Measurements from ENCODE around the gene IFNA21.
"Not testable (repeated sequence)": the region's sequence is repeated elsewhere in the genome, so short reads cannot be mapped to it uniquely, and the experiment has no call there.

Gene IFNA21

GRCh38 chr9:21165516-21165915 is 944 bp downstream of the IFNA21 start:
- H3K9me3 Mint-ChIP-seq = no peaks in the 10 kb centered on the region
- no peak overlapping the region for H3K4me3 Mint-ChIP-seq
- ATAC-seq = no peak
- H3K4me1 Mint-ChIP-seq = peaks cover 1% of the 10 kb centered on the region
- H3K27ac Mint-ChIP-seq = no peak overlapping the region
- H3K36me3 Mint-ChIP-seq = no peaks in the 10 kb centered on the region
- H3K27me3 Mint-ChIP-seq = peaks cover 9% of the 10 kb centered on the region

DNA sequence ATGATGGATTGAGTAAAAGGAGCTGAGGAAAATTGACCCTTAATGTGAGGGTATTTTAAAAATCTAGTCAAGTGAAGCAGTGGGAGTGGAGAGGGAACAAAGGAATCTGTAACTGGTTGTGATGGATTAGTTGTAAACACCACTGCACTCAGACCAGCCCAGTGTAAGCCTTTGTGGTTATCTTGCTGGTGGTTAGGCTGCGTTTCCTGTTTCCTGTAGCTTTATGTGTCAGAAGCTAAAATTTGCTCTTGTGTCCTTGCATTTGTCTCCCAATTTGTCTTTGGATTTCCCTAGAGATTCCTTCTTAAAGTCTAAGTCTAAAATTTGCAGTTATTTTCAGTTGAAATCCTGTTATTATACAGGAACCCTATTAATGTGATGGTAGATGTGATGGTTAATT is 6.3 kb downstream of the IFNA21 start:
- Mint-ChIP-seq H3K4me3 (no peak overlapping the region), H3K36me3 (no peaks in the 10 kb centered on the region), H3K27ac (no peak overlapping the region), H3K27me3 (no peaks in the 10 kb centered on the region), H3K9me3 (peaks cover 3% of the 10 kb centered on the region), H3K4me1 (peaks cover 9% of the 10 kb centered on the region)
- no peak for ATAC-seq

- H3K4me1 Mint-ChIP-seq = peaks cover 8% of the 10 kb centered on the region
Measured at GRCh38 chr9:21155501-21155900, 11.0 kb downstream of the IFNA21 start.

GRCh38 chr9:21154018-21154608 is 12.3 kb downstream of the IFNA21 start:
- Mint-ChIP-seq H3K9me3 (peaks cover 4% of the 10 kb centered on the region), H3K27ac (no peak overlapping the region), H3K27me3 (peaks cover 12% of the 10 kb centered on the region), H3K4me3 (no peak overlapping the region), H3K4me1 (no peaks in the 10 kb centered on the region), H3K36me3 (peaks cover under 1% of the 10 kb centered on the region)
- no peak for ATAC-seq

More at GRCh38 chr9:21155501-21155900, 11.0 kb downstream of the IFNA21 start:
- no peaks in the 10 kb centered on the region for H3K36me3 Mint-ChIP-seq
- H3K27ac Mint-ChIP-seq = no peak overlapping the region
- ATAC-seq = no peak
- H3K4me3 Mint-ChIP-seq = no peak overlapping the region
- peaks cover 3% of the 10 kb centered on the region for H3K9me3 Mint-ChIP-seq
- peaks cover 9% of the 10 kb centered on the region for H3K27me3 Mint-ChIP-seq

GRCh38 chr9:21153336-21154017 is 13.0 kb downstream of the IFNA21 start:
- H3K4me1 Mint-ChIP-seq = no peaks in the 10 kb centered on the region
- no peak overlapping the region for H3K27ac Mint-ChIP-seq
- no peak for ATAC-seq
- no peak overlapping the region for H3K4me3 Mint-ChIP-seq
- H3K27me3 Mint-ChIP-seq = peaks cover 12% of the 10 kb centered on the region
- H3K36me3 Mint-ChIP-seq = peaks cover 7% of the 10 kb centered on the region
- H3K9me3 Mint-ChIP-seq = peaks cover 8% of the 10 kb centered on the region

DNA sequence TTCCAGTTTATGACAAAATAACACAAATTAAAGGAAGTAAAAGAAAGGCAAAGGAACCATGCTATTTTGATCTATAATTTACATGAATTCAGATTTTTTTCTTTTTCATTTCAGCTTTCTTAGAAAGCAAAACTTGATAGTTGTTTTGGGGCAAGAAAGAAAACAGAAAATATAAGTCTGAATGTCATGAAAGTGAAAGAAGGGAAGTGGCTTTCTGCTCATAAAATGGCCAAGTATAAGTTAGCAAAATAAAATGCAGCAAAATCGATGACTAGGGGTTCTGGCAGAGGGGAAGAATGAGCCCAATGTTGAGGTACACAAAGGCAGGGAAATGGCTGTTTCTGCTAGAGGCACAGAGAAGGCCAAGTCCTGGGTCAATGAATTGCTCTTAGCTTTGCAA is 21.9 kb downstream of the IFNA21 start:
- Mint-ChIP-seq H3K4me1 (peaks cover 19% of the 10 kb centered on the region), H3K4me3 (no peak overlapping the region), H3K36me3 (peaks cover 9% of the 10 kb centered on the region), H3K9me3 (peaks cover 10% of the 10 kb centered on the region), H3K27ac (peak overlapping the region; percentile 45), H3K27me3 (no peaks in the 10 kb centered on the region)
- ATAC-seq = no peak

- Mint-ChIP-seq H3K4me1 (peaks cover 19% of the 10 kb centered on the region), H3K27ac (no peak within 1 kb of the TSS), H3K36me3 (no peaks in the 10 kb centered on the region), H3K27me3 (no peaks in the 10 kb centered on the region), H3K9me3 (no peaks in the 10 kb centered on the region), H3K4me3 (no peak within 1 kb of the TSS)
- no peak for ATAC-seq
Measured at GRCh38 chr9:21141427-21141882, 25.0 kb downstream of the IFNA21 start, which contains the start of gene IFNW1. Gene IFNW1 (minus strand): TSS chr9:21141832. CDS start chr9:21141570, 262 bp downstream.

DNA sequence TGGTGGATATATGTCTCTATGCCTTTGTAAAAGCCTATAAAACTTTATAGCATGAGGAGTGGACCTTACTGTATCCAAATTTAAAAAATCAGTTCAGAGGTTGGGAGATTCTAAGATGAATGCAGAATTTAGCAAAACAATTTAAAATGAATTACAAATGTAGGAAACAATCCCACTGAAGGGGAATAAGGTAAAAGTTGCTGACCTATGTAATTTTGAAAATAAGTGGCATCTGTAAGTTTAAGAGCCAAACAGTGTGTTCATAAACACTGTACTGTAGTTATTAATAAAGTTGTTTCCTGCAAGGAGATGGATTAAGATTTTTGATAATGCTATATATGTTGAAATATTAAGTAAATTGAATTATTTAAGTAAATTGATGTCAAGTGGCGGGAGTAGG is 29.4 kb downstream of the IFNA21 start:
- no peaks in the 10 kb centered on the region for H3K27me3 Mint-ChIP-seq
- no peak overlapping the region for H3K27ac Mint-ChIP-seq
- peaks cover 5% of the 10 kb centered on the region for H3K4me1 Mint-ChIP-seq
- no peaks in the 10 kb centered on the region for H3K9me3 Mint-ChIP-seq
- H3K36me3 Mint-ChIP-seq = no peaks in the 10 kb centered on the region
- no peak for ATAC-seq
- H3K4me3 Mint-ChIP-seq = no peak overlapping the region

- H3K27me3 Mint-ChIP-seq = no peaks in the 10 kb centered on the region
- no peak overlapping the region for H3K4me3 Mint-ChIP-seq
- ATAC-seq = no peak
- no peaks in the 10 kb centered on the region for H3K36me3 Mint-ChIP-seq
- H3K27ac Mint-ChIP-seq = no peak overlapping the region
- H3K9me3 Mint-ChIP-seq = no peaks in the 10 kb centered on the region
- no peaks in the 10 kb centered on the region for H3K4me1 Mint-ChIP-seq
Measured at GRCh38 chr9:21135736-21136135, 30.7 kb downstream of the IFNA21 start.

GRCh38 chr9:21128186-21128585 is 38.3 kb downstream of the IFNA21 start:
- not testable (repeated sequence) for H3K27ac Mint-ChIP-seq, H3K4me1 Mint-ChIP-seq, ATAC-seq, H3K4me3 Mint-ChIP-seq, H3K36me3 Mint-ChIP-seq
- H3K9me3 Mint-ChIP-seq = peaks cover 12% of the 10 kb centered on the region
- peaks cover 37% of the 10 kb centered on the region for H3K27me3 Mint-ChIP-seq

- H3K4me1 Mint-ChIP-seq = no peaks in the 10 kb centered on the region
- peaks cover 35% of the 10 kb centered on the region for H3K27me3 Mint-ChIP-seq
- ATAC-seq = peak; percentile 90
- no peak overlapping the region for H3K4me3 Mint-ChIP-seq
- no peak overlapping the region for H3K27ac Mint-ChIP-seq
- peaks cover 3% of the 10 kb centered on the region for H3K9me3 Mint-ChIP-seq
- H3K36me3 Mint-ChIP-seq = no peaks in the 10 kb centered on the region
Measured at GRCh38 chr9:21121595-21122251, 44.7 kb downstream of the IFNA21 start.

- H3K27ac Mint-ChIP-seq = no peak overlapping the region
- no peaks in the 10 kb centered on the region for H3K36me3 Mint-ChIP-seq
- peak; percentile 80 for ATAC-seq
- no peaks in the 10 kb centered on the region for H3K4me1 Mint-ChIP-seq
- peaks cover 29% of the 10 kb centered on the region for H3K27me3 Mint-ChIP-seq
- no peak overlapping the region for H3K4me3 Mint-ChIP-seq
- peaks cover 3% of the 10 kb centered on the region for H3K9me3 Mint-ChIP-seq
Measured at GRCh38 chr9:21121079-21121478, 45.4 kb downstream of the IFNA21 start.

DNA sequence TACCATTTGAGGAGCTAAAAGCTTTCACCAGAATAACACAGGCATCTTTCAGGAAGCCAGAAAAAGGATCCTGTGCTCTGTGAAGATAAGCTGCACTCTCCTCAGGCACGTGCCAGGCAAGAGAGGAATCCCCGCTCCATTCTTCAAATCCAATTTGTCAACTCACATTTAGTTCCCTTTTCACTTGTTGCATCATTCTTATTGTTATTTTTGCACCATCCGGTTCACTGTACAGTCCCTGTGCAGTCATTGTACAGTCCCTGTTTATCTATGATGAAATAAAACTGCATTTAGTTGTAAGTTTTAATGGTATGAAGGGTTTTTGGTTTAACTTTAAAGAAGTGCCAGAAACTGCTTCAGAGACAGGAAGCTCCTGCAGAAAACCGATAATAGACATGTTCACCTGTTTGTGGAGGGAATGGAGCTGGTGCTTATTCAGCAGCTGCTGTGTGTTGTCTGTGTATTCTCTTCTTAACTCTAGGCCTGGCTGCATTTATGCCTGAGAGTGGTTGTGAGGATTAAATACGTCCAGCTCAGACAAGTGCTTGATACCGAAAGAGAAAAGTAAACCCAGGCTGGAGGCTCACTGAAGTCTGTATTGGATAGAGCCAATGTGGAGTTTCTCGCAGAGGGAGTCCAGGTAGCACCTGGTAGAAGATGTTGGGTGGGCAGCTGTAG is 47.2 kb downstream of the IFNA21 start:
- Mint-ChIP-seq H3K36me3 (no peaks in the 10 kb centered on the region), H3K9me3 (peaks cover 1% of the 10 kb centered on the region), H3K27ac (no peak overlapping the region), H3K4me1 (no peaks in the 10 kb centered on the region), H3K4me3 (no peak overlapping the region), H3K27me3 (peaks cover 21% of the 10 kb centered on the region)
- no peak for ATAC-seq
